Measurements from ENCODE around the gene MRPL32. TPM values are rescaled to one million over a fixed set of nuclear protein-coding genes. Genes with fewer than 3 reads are reported as not detected.

MRPL32 gene
- polyA plus RNA-seq, 2 of the 4 experiments (the other 2 are of a cell fraction) = 76.0 to 90.4 TPM

DNA sequence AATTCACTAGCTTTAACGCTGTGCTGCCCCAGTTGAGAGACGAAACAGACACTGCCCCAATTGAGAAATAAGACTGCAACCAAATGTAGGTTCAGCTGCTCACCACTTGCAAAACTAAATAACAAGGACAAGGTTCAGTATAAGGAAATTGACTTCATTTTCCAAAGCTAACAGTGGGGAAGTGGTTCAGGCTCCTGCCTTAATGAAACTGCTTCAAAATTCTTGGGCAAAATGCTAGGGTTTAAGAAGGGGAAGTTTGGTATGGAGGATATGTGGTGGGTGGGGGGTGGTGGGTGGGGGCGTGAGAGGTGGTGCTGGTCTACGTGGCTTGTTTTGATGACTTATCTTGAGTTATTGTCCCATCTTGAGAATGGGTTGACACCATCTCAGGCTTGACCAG lies 21.8 kb downstream of the MRPL32 start:
- DNase-seq (ENCODE audit: low read depth in 1 of 2, low spot score in 1 of 2) (no peak), FAIRE-seq (no peak), ATAC-seq (no peak)
- POLR2A ChIA-PET = no interaction called here
- CTCF ChIA-PET = interaction anchor here (1.1 to 3.7 kb wide), 5 partner anchors 10 to 885 kb away, joined by 3 to 16 read pairs (median 4); no protein-coding TSS in a partner anchor
- Histone ChIP-seq H3K4me1 (no peaks in the 10 kb centered on the region), H3K4me2 (no peak overlapping the region), H3K4me3 (no peak overlapping the region), H3K9me3 (no peaks in the 10 kb centered on the region), H3K27ac (no peak overlapping the region)
- 29% methylated on average over 4 of the region's 4 CpGs for WGBS (ENCODE audit: missing lambda C conversion rate)
- TF ChIP-seq KDM5A (IDR thresholded peaks at IDR 0.05) = no peak
- no peak for TF ChIP-seq JUN (IDR thresholded peaks at IDR 0.05)
- TF ChIP-seq GATA3 (IDR thresholded peaks at IDR 0.05; ENCODE audit: borderline replicate concordance) = no peak
- TF ChIP-seq RARB (CRISPR knock-in tag; IDR thresholded peaks at IDR 0.05) = no peak
- TF ChIP-seq RCOR1 (IDR thresholded peaks at IDR 0.05; ENCODE audit: low read depth, low read length) = no peak
- no peak for TF ChIP-seq CHD2 (IDR thresholded peaks at IDR 0.05; ENCODE audit: low read length, partially characterized antibody)
- no peak for TF ChIP-seq NPAS2 (CRISPR knock-in tag; IDR thresholded peaks at IDR 0.05; ENCODE audit: borderline replicate concordance)
- TF ChIP-seq MAZ (IDR thresholded peaks at IDR 0.05; ENCODE audit: borderline replicate concordance, low read depth, low read length) = no peak
- TF ChIP-seq ZC3H11A (IDR thresholded peaks at IDR 0.05) = no peak
- no peak for TF ChIP-seq ESRRA (IDR thresholded peaks at IDR 0.05; ENCODE audit: borderline replicate concordance, low read length)
- no peak for TF ChIP-seq JUNB (IDR thresholded peaks at IDR 0.05)
- no peak for TF ChIP-seq TP53 (CRISPR knock-in tag; IDR thresholded peaks at IDR 0.05)
- no peak for TF ChIP-seq ZSCAN20 (CRISPR knock-in tag; IDR thresholded peaks at IDR 0.05)

DNA sequence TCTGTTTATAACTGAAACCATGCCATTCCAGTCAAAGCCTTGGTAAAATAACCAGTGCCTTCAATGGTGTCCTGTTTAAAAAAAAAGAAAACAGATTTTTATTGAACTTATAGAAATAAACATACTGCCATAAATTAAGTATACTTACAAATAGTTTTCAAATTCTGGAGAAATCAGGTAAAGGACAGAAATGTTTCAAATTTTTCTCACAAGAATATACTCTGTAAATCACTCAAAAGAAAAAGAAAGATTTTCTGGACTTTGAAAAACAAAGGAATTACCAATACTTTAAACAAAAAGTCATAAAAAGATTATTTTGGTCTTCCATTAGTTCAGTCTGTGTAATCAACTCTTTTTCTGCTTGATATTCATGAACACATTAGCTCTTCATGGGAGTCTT lies 23.9 kb downstream of the MRPL32 start:
- Histone ChIP-seq H3K4me2 (no peak overlapping the region), H3K4me3 (no peak overlapping the region), H3K27ac (no peak overlapping the region), H3K4me1 (no peaks in the 10 kb centered on the region), H3K9me3 (no peaks in the 10 kb centered on the region)
- DNase-seq (ENCODE audit: low read depth in 1 of 2, low spot score in 1 of 2) (no peak), FAIRE-seq (no peak), ATAC-seq (no peak)
- POLR2A ChIA-PET = no interaction called here
- CTCF ChIA-PET = interaction anchor here (1.8 to 3.7 kb wide), 2 partner anchors 12 to 15 kb away, joined by 4 to 16 read pairs; no protein-coding TSS in a partner anchor
- TF ChIP-seq FOSL2 (IDR thresholded peaks at IDR 0.05) (no peak), FOSL2 (CRISPR knock-in tag; IDR thresholded peaks at IDR 0.05) (no peak), ESRRA (IDR thresholded peaks at IDR 0.05; ENCODE audit: borderline replicate concordance, low read length) (no peak), POLR2A (IDR thresholded peaks at IDR 0.05; ENCODE audit: low read length) (no peak), TP53 (CRISPR knock-in tag; IDR thresholded peaks at IDR 0.05) (no peak), ZNF302 (CRISPR knock-in tag; IDR thresholded peaks at IDR 0.05) (no peak), MYC (IDR thresholded peaks at IDR 0.05; ENCODE audit: borderline replicate concordance, low read length) (no peak), ZC3H11A (IDR thresholded peaks at IDR 0.05) (no peak), MAX (IDR thresholded peaks at IDR 0.05) (no peak)

GRCh38 chr7:42959549-42959948 lies 27.4 kb downstream of the MRPL32 start:
- Histone ChIP-seq H3K4me3 (no peak overlapping the region), H3K27ac (no peak overlapping the region), H3K4me2 (no peak overlapping the region), H3K4me1 (no peaks in the 10 kb centered on the region), H3K9me3 (no peaks in the 10 kb centered on the region)
- FAIRE-seq = no peak
- TF ChIP-seq, protein P1, sequence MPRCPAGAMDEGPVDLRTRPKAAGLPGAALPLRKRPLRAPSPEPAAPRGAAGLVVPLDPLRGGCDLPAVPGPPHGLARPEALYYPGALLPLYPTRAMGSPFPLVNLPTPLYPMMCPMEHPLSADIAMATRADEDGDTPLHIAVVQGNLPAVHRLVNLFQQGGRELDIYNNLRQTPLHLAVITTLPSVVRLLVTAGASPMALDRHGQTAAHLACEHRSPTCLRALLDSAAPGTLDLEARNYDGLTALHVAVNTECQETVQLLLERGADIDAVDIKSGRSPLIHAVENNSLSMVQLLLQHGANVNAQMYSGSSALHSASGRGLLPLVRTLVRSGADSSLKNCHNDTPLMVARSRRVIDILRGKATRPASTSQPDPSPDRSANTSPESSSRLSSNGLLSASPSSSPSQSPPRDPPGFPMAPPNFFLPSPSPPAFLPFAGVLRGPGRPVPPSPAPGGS (IDR thresholded peaks at IDR 0.05) = no peak
- no peak for TF ChIP-seq NPAS2 (CRISPR knock-in tag; IDR thresholded peaks at IDR 0.05; ENCODE audit: borderline replicate concordance)
- no peak for TF ChIP-seq JUN (IDR thresholded peaks at IDR 0.05)
- no peak for TF ChIP-seq EHMT2 (IDR thresholded peaks at IDR 0.05; ENCODE audit: low read depth)
- no peak for TF ChIP-seq RARB (CRISPR knock-in tag; IDR thresholded peaks at IDR 0.05)
- no peak for TF ChIP-seq FOSB (CRISPR knock-in tag; IDR thresholded peaks at IDR 0.05)
- TF ChIP-seq HDAC2 (IDR thresholded peaks at IDR 0.05) = no peak
- TF ChIP-seq ZC3H11A (IDR thresholded peaks at IDR 0.05) = no peak
- TF ChIP-seq JUNB (IDR thresholded peaks at IDR 0.05) = no peak
- no peak for TF ChIP-seq RFX5 (IDR thresholded peaks at IDR 0.05)
- no peak for TF ChIP-seq POLR2AphosphoS2 (conservative IDR thresholded peaks at IDR 0.05; ENCODE audit: low read length)
- TF ChIP-seq, protein P2, sequence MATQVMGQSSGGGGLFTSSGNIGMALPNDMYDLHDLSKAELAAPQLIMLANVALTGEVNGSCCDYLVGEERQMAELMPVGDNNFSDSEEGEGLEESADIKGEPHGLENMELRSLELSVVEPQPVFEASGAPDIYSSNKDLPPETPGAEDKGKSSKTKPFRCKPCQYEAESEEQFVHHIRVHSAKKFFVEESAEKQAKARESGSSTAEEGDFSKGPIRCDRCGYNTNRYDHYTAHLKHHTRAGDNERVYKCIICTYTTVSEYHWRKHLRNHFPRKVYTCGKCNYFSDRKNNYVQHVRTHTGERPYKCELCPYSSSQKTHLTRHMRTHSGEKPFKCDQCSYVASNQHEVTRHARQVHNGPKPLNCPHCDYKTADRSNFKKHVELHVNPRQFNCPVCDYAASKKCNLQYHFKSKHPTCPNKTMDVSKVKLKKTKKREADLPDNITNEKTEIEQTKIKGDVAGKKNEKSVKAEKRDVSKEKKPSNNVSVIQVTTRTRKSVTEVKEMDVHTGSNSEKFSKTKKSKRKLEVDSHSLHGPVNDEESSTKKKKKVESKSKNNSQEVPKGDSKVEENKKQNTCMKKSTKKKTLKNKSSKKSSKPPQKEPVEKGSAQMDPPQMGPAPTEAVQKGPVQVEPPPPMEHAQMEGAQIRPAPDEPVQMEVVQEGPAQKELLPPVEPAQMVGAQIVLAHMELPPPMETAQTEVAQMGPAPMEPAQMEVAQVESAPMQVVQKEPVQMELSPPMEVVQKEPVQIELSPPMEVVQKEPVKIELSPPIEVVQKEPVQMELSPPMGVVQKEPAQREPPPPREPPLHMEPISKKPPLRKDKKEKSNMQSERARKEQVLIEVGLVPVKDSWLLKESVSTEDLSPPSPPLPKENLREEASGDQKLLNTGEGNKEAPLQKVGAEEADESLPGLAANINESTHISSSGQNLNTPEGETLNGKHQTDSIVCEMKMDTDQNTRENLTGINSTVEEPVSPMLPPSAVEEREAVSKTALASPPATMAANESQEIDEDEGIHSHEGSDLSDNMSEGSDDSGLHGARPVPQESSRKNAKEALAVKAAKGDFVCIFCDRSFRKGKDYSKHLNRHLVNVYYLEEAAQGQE (IDR thresholded peaks at IDR 0.05) = no peak
- no peak for TF ChIP-seq HEYL (CRISPR knock-in tag; IDR thresholded peaks at IDR 0.05)
- TF ChIP-seq POLR2A (IDR thresholded peaks at IDR 0.05; ENCODE audit: low read length) = no peak
- TF ChIP-seq SMC3 (IDR thresholded peaks at IDR 0.05) = no peak
- TF ChIP-seq MYC (IDR thresholded peaks at IDR 0.05; ENCODE audit: borderline replicate concordance, low read length) = no peak
- no peak for TF ChIP-seq EHF (CRISPR knock-in tag; IDR thresholded peaks at IDR 0.05)
- TF ChIP-seq ZSCAN20 (CRISPR knock-in tag; IDR thresholded peaks at IDR 0.05) = no peak
- TF ChIP-seq HOXA7 (CRISPR knock-in tag; IDR thresholded peaks at IDR 0.05) = no peak
- DNase-seq (ENCODE audit: low read depth in 1 of 2, low spot score in 1 of 2) = no peak
- 23% methylated on average over 2 of the region's 2 CpGs for WGBS (ENCODE audit: missing lambda C conversion rate)
- POLR2A ChIA-PET = no interaction called here
- no peak for ATAC-seq
- CTCF ChIA-PET = interaction anchor here (2.4 to 3.1 kb wide), 2 partner anchors 18 to 302 kb away, joined by 6 to 11 read pairs; no protein-coding TSS in a partner anchor
